Activated T-helper 1 cell treated with anti-CD3 and anti-CD28 coated beads, Interleukin-12 subunit alpha, Interleukin-12 subunit beta, Interleukin-2, Interleukin-4 antibody, amounts not matched to agents 30 ng/mL and 10 ng/mL and 1 ng/mL, durations not matched to agents 14 hours and 24 hours and 36 hours (primary cell): ENCODE measurements around the gene ZBTB44. TPM values are rescaled to one million over a fixed set of nuclear protein-coding genes. Genes with fewer than 3 reads are reported as not detected.

Experiments
- DNase-seq: peaks from one replicate; pipeline ENCODE4 v3.0.0; 2021; ENCODE audit warnings: low spot score
- H3K27ac Mint-ChIP-seq: one replicate; pipeline ENCODE4 v1.8.0; 2021; ENCODE audit warnings: mild to moderate bottlenecking, mixed read lengths
- H3K27me3 Mint-ChIP-seq: one replicate; pipeline ENCODE4 v1.8.0; 2022; ENCODE audit warnings: mild to moderate bottlenecking, moderate library complexity, mixed read lengths; ENCODE audit not compliant: insufficient read depth
- H3K36me3 Mint-ChIP-seq: one replicate; pipeline ENCODE4 v1.8.0; 2021; ENCODE audit warnings: low read depth, mixed read lengths
- H3K4me1 Mint-ChIP-seq: one replicate; pipeline ENCODE4 v1.8.0; 2021; ENCODE audit warnings: low read depth, mixed read lengths
- H3K4me3 Mint-ChIP-seq: one replicate; pipeline ENCODE4 v1.8.0; 2021; ENCODE audit warnings: mild to moderate bottlenecking, moderate library complexity, mixed read lengths
- H3K9me3 Mint-ChIP-seq: one replicate; pipeline ENCODE4 v1.8.0; 2021; ENCODE audit warnings: mixed read lengths
- intact Hi-C: fragments of 100-400 bp; cut with micrococcal nuclease; formaldehyde crosslinking; loops from one replicate; pipeline ENCODE4 v1.15.1; 2024
- total RNA-seq: library from RNA; stranded (reverse); gene quantifications from 2 replicates; pipeline ENCODE4 v1.2.3, GENCODE V29; 2022

The ZBTB44 gene
- total RNA-seq, 1 donor from 2014 or later: 33.0 TPM

DNA sequence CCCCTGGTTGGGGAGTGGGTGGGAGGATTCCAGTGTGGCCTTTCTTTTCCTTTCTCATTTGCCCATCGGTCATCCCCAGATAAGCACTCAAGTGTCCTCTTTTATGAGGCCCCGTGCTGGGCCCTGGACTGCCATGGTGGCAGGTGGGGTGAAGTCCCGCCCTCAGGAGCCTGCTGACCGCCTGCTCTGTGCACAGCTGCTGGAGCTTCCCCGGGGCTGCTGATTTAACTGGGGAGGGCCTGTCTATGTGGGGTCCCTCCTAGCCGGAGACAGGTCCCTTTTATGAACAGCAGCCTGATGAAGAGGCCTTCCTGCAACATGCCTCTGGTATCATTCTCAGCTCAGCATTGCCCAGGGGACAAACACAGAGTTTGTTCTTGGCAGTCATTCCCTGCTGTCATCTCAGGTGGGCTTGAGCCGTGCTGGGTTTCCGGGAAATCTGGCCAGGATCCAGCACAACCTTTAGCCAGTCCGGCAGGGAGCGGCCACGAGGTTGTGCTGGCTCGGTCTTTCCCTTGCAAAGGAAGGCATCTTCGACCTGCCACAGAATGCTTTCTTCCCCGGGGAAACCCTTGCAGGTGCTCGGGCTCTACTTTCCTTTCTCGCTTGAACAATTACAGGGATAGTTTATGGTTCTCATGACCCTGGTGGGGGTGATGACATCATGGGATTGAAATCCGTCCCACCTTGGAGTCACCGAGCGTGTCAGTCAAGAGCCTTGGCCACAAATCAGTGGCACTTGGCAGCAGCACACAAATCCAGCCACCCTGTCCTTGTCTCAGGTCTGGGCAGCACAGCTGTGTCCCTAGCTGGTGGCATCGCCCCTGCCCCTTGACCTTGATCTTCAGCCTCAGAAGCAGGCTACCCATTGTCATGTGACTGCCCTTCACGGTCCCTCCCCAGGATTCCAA, 135.1 kb downstream of the ZBTB44 start:
- Mint-ChIP-seq H3K27me3 (peaks cover 6% of the 10 kb centered on the region), H3K4me3 (no peak overlapping the region), H3K4me1 (no peaks in the 10 kb centered on the region), H3K27ac (no peak overlapping the region), H3K9me3 (peaks cover 7% of the 10 kb centered on the region), H3K36me3 (no peaks in the 10 kb centered on the region)
- intact Hi-C loops: no loop called here
- DNase-seq: no peak

DNA sequence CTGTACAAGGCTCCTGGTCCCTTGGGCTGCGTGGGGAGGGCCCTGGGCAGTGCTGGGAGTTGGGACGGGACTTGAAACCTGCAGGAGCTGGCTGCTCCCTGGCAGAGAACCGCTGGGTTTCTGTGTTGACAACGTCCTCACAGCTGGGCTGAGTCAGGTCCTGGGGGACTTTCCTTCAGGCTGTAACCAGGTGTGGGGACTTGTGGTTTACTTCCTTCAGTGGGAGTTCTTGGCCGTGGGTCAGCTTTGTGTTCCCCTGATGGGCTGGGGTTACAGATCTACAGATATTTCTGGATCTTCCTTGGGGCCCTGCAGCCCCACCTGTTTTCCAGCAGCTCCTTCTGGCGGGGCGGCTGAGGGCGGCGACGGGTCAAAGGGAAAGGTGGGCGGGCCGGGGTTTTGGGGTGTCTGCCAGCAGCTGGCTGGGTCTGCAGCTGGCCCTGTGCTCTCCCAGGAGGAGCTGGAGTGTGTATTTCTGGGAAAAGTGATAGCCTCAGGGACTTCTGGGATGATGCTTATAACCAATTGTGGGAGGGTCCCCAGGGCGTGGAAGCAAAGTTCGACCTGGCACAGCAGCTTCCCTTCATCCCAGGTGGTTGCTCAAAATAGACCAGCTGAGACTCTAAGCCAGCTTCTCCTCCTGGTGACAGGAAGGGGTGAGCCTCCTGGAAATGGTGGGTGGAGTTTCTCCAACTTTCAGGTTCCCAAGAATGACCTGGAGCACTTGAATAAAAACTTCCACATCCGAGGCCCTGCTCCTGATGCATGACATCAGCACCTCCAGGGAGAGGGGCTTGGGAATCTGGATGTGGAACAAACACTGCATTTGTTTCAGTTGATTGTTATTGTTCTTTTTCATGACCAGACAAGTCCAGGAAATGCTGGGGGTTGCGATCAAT, 136.0 kb downstream of the ZBTB44 start:
- peaks cover 9% of the 10 kb centered on the region for H3K9me3 Mint-ChIP-seq
- no peaks in the 10 kb centered on the region for H3K4me1 Mint-ChIP-seq
- H3K27ac Mint-ChIP-seq: no peak overlapping the region
- H3K4me3 Mint-ChIP-seq: no peak overlapping the region
- intact Hi-C loops: no loop called here
- no peak for DNase-seq
- H3K27me3 Mint-ChIP-seq: peaks cover 6% of the 10 kb centered on the region
- no peaks in the 10 kb centered on the region for H3K36me3 Mint-ChIP-seq

DNA sequence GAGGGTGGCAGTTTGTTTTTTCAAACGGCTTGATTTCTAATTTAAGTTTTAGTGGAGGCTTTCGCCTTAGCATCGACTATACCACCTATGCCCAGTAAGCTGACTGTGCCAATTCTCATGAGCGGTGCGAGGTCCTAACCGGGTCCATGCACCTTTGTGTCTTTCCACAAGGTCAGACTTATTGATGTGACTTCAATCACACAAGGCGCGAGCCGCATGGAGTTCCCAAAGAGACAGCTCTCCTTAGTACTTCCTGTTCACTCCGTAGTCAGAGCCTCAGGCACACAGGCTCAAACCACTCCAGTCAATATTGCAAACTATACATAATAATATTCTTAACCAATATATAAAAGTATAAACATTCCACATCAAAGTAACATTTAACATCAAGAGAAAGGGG, 136.9 kb downstream of the ZBTB44 start:
- DNase-seq: no peak
- no peak overlapping the region for H3K4me3 Mint-ChIP-seq
- H3K4me1 Mint-ChIP-seq: no peaks in the 10 kb centered on the region
- H3K27ac Mint-ChIP-seq: no peak overlapping the region
- H3K27me3 Mint-ChIP-seq: peaks cover 6% of the 10 kb centered on the region
- peaks cover 9% of the 10 kb centered on the region for H3K9me3 Mint-ChIP-seq
- H3K36me3 Mint-ChIP-seq: no peaks in the 10 kb centered on the region
- intact Hi-C loops: no loop called here

Other genes starting within 250 kb of the ZBTB44 start
- gene APLP2, start 245.0 kb downstream of the ZBTB44 start, total RNA-seq: 47.0 and 47.8 TPM in 2 replicates
- gene ST14, start 155.1 kb downstream of the ZBTB44 start, total RNA-seq: not detected in 2 replicates
- gene ADAMTS8, start 113.7 kb upstream of the ZBTB44 start, total RNA-seq: not detected in 2 replicates
- 0.02 TPM in 1 of 2 replicates, not detected in the other for gene ADAMTS15, start 133.7 kb upstream of the ZBTB44 start, total RNA-seq